Neural cell (in vitro differentiated cells): Measurements from ENCODE around the gene NMNAT1.

Source experiments
- CTCF ChIP-seq: fragments of 450-650 bp; IDR thresholded peaks from 2 replicates; pipeline ENCODE4 v1.5.1; 2014; ENCODE audit warnings: antibody characterized with exemption, mild to moderate bottlenecking, moderate library complexity; ENCODE audit not compliant: poor library complexity, severe bottlenecking
- MXI1 ChIP-seq: fragments of 450-650 bp; conservative IDR thresholded peaks from 2 replicates; pipeline ENCODE4 v1.6.1; 2014; ENCODE audit warnings: antibody characterized with exemption, mild to moderate bottlenecking; ENCODE audit not compliant: poor library complexity, severe bottlenecking
- RAD21 ChIP-seq: fragments of 450-650 bp; conservative IDR thresholded peaks from 2 replicates; pipeline ENCODE4 v1.6.1; 2014; ENCODE audit warnings: antibody characterized with exemption, mild to moderate bottlenecking, moderate library complexity
- SMC3 ChIP-seq: fragments of 450-650 bp; conservative IDR thresholded peaks from 2 replicates; pipeline ENCODE4 v1.6.1; 2014; ENCODE audit warnings: antibody characterized with exemption, mild to moderate bottlenecking, moderate library complexity; ENCODE audit not compliant: poor library complexity
- TAF1 ChIP-seq: IDR thresholded peaks from 2 replicates; pipeline ENCODE4 v1.6.1; 2012; ENCODE audit warnings: low read depth

- TF ChIP-seq TAF1 = no peak
- no peak for TF ChIP-seq CTCF
- TF ChIP-seq SMC3 = no peak
- no peak for TF ChIP-seq MXI1
- no peak for TF ChIP-seq RAD21
These were observed 41.9 kb upstream of the NMNAT1 start for GRCh38 chr1:9901148-9902059.
